ENCODE data around the gene FOXO1. TPM values are rescaled to one million over a fixed set of nuclear protein-coding genes. Genes with fewer than 3 reads are reported as not detected.

The FOXO1 gene
- total and polyA plus RNA-seq, 2 of the 13 experiments (the other 11 are each of a cell fraction or from before 2014, with no cell fraction given): 8.1 to 13.1 TPM

GRCh38 chr13:40564342-40565001 is 102.0 kb downstream of the FOXO1 start (continued):
- TF ChIP-seq SRF (IDR thresholded peaks at IDR 0.05; ENCODE audit: low read depth, low read length) (no peak), SOX13 (IDR thresholded peaks at IDR 0.05) (no peak), SOX13 (CRISPR knock-in tag; conservative IDR thresholded peaks at IDR 0.05 in 1 of 2, IDR thresholded peaks at IDR 0.05 in 1 of 2) (peak in 1 of 2 experiments; percentile 73; a peak in 2 of 4 replicates), POLR2AphosphoS5 (IDR thresholded peaks at IDR 0.05; ENCODE audit: low read depth, low read length) (no peak), NFYB (CRISPR knock-in tag; IDR thresholded peaks at IDR 0.05) (peak; percentile 35), ZNF20 (CRISPR knock-in tag; IDR thresholded peaks at IDR 0.05) (no peak), RBAK (CRISPR knock-in tag; IDR thresholded peaks at IDR 0.05) (peak; percentile 26; the same call in 1 of the 2 replicates), TBX3 (IDR thresholded peaks at IDR 0.05; ENCODE audit: borderline replicate concordance) (0 out of 2 replicates have a peak, but pooled peaks have one; percentile 11), ATF5 (CRISPR knock-in tag; IDR thresholded peaks at IDR 0.05; ENCODE audit: low read depth) (no peak), POLR2A (IDR thresholded peaks at IDR 0.05; ENCODE audit: insufficient read depth in 1 of 2, low read depth in 2 of 2, low read length in 2 of 2) (peak; percentile 40 to 59; a peak in 3 of 4 replicates), ZKSCAN8 (CRISPR knock-in tag; IDR thresholded peaks at IDR 0.05; ENCODE audit: borderline replicate concordance) (0 out of 2 replicates have a peak, but pooled peaks have one; percentile 35), SP5 (CRISPR knock-in tag; IDR thresholded peaks at IDR 0.05; ENCODE audit: borderline replicate concordance, low read depth) (peak; percentile 44), KLF6 (CRISPR knock-in tag; IDR thresholded peaks at IDR 0.05) (0 out of 2 replicates have a peak, but pooled peaks have one; percentile 37), NFIC (IDR thresholded peaks at IDR 0.05; ENCODE audit: low read length) (no peak), PPARG (CRISPR knock-in tag; conservative IDR thresholded peaks at IDR 0.05) (peak; percentile 82; the same call in 1 of the 2 replicates), GABPB1 (CRISPR knock-in tag; IDR thresholded peaks at IDR 0.05) (peak; percentile 12; the same call in 1 of the 2 replicates), FOXA3 (CRISPR knock-in tag; IDR thresholded peaks at IDR 0.05) (peak; percentile 65), SSRP1 (CRISPR knock-in tag; IDR thresholded peaks at IDR 0.05) (no peak), ZNF703 (CRISPR knock-in tag; IDR thresholded peaks at IDR 0.05; ENCODE audit: borderline replicate concordance) (no peak), ZNF597 (CRISPR knock-in tag; IDR thresholded peaks at IDR 0.05) (no peak), PCBP1 (IDR thresholded peaks at IDR 0.05; ENCODE audit: borderline replicate concordance, low read depth, low read length) (no peak), TSC22D2 (CRISPR knock-in tag; IDR thresholded peaks at IDR 0.05; ENCODE audit: borderline replicate concordance) (no peak)
- TF ChIP-seq, protein P1, sequence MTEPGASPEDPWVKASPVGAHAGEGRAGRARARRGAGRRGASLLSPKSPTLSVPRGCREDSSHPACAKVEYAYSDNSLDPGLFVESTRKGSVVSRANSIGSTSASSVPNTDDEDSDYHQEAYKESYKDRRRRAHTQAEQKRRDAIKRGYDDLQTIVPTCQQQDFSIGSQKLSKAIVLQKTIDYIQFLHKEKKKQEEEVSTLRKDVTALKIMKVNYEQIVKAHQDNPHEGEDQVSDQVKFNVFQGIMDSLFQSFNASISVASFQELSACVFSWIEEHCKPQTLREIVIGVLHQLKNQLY (CRISPR knock-in tag; IDR thresholded peaks at IDR 0.05): peak; percentile 48; the same call in 1 of the 2 replicates
- TF ChIP-seq, protein P2, sequence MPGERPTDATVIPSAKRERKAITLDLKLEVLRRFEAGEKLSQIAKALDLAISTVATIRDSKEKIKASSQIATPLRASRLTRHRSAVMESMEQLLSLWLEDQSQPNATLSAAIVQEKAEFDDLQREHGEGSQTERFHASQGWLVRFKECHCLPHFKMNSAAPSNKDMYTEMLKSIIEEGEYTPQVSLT (CRISPR knock-in tag; IDR thresholded peaks at IDR 0.05; ENCODE audit: borderline replicate concordance, low read depth): no peak
- TF ChIP-seq, protein P3, sequence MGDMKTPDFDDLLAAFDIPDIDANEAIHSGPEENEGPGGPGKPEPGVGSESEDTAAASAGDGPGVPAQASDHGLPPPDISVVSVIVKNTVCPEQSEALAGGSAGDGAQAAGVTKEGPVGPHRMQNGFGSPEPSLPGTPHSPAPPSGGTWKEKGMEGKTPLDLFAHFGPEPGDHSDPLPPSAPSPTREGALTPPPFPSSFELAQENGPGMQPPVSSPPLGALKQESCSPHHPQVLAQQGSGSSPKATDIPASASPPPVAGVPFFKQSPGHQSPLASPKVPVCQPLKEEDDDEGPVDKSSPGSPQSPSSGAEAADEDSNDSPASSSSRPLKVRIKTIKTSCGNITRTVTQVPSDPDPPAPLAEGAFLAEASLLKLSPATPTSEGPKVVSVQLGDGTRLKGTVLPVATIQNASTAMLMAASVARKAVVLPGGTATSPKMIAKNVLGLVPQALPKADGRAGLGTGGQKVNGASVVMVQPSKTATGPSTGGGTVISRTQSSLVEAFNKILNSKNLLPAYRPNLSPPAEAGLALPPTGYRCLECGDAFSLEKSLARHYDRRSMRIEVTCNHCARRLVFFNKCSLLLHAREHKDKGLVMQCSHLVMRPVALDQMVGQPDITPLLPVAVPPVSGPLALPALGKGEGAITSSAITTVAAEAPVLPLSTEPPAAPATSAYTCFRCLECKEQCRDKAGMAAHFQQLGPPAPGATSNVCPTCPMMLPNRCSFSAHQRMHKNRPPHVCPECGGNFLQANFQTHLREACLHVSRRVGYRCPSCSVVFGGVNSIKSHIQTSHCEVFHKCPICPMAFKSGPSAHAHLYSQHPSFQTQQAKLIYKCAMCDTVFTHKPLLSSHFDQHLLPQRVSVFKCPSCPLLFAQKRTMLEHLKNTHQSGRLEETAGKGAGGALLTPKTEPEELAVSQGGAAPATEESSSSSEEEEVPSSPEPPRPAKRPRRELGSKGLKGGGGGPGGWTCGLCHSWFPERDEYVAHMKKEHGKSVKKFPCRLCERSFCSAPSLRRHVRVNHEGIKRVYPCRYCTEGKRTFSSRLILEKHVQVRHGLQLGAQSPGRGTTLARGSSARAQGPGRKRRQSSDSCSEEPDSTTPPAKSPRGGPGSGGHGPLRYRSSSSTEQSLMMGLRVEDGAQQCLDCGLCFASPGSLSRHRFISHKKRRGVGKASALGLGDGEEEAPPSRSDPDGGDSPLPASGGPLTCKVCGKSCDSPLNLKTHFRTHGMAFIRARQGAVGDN (CRISPR knock-in tag; IDR thresholded peaks at IDR 0.05): peak; percentile 90
